ENCODE data around the gene PHLPP1.

PHLPP1 gene

GRCh38 chr18:62981566-62981965 lies 266.2 kb downstream of the PHLPP1 start:
- peaks cover 5% of the 10 kb centered on the region for H3K4me1 ChIP-seq (ENCODE audit: low read length)
- H3K4me3 ChIP-seq (ENCODE audit: low read length), result no peak overlapping the region
- H3K27me3 ChIP-seq (ENCODE audit: low read depth, low read length), result no peaks in the 10 kb centered on the region
- H2AFZ ChIP-seq (ENCODE audit: low read depth, low read length), result no peak overlapping the region
- no peaks in the 10 kb centered on the region for H4K20me1 ChIP-seq (ENCODE audit: insufficient read depth, low read length)
- TF ChIP-seq EZH2phosphoT487 (IDR thresholded peaks at IDR 0.05; ENCODE audit: low read depth), result no peak
- TF ChIP-seq, protein P1, sequence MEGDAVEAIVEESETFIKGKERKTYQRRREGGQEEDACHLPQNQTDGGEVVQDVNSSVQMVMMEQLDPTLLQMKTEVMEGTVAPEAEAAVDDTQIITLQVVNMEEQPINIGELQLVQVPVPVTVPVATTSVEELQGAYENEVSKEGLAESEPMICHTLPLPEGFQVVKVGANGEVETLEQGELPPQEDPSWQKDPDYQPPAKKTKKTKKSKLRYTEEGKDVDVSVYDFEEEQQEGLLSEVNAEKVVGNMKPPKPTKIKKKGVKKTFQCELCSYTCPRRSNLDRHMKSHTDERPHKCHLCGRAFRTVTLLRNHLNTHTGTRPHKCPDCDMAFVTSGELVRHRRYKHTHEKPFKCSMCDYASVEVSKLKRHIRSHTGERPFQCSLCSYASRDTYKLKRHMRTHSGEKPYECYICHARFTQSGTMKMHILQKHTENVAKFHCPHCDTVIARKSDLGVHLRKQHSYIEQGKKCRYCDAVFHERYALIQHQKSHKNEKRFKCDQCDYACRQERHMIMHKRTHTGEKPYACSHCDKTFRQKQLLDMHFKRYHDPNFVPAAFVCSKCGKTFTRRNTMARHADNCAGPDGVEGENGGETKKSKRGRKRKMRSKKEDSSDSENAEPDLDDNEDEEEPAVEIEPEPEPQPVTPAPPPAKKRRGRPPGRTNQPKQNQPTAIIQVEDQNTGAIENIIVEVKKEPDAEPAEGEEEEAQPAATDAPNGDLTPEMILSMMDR (IDR thresholded peaks at IDR 0.05; ENCODE audit: low read depth, low read length), result no peak
- H3K27ac ChIP-seq (ENCODE audit: low read length), result no peak overlapping the region
- no peaks in the 10 kb centered on the region for H3K79me2 ChIP-seq (ENCODE audit: low read length)
- no peaks in the 10 kb centered on the region for H3K36me3 ChIP-seq (replicated peaks; ENCODE audit: low read depth, low read length)
- no peak overlapping the region for H3K4me2 ChIP-seq (ENCODE audit: low read length)
- no peak overlapping the region for H3K9ac ChIP-seq (ENCODE audit: low read length)
- no peaks in the 10 kb centered on the region for H3K9me3 ChIP-seq (ENCODE audit: insufficient read depth, low read length)

GRCh38 chr18:62982600-62983251 lies 267.4 kb downstream of the PHLPP1 start:
- peak overlapping the region; percentile 70 for H3K4me3 ChIP-seq (ENCODE audit: low read length)
- no peaks in the 10 kb centered on the region for H3K36me3 ChIP-seq (replicated peaks; ENCODE audit: low read depth, low read length)
- H4K20me1 ChIP-seq (ENCODE audit: insufficient read depth, low read length), result no peaks in the 10 kb centered on the region
- TF ChIP-seq EZH2phosphoT487 (IDR thresholded peaks at IDR 0.05; ENCODE audit: low read depth), result no peak
- TF ChIP-seq, protein P1 (IDR thresholded peaks at IDR 0.05; ENCODE audit: low read depth, low read length), result peak; percentile 100
- H3K9me3 ChIP-seq (ENCODE audit: insufficient read depth, low read length), result no peaks in the 10 kb centered on the region
- peak overlapping the region; percentile 54 for H2AFZ ChIP-seq (ENCODE audit: low read depth, low read length)
- no peak overlapping the region for H3K27ac ChIP-seq (ENCODE audit: low read length)
- no peaks in the 10 kb centered on the region for H3K27me3 ChIP-seq (ENCODE audit: low read depth, low read length)
- peak overlapping the region; percentile 83 for H3K4me2 ChIP-seq (ENCODE audit: low read length)
- no peaks in the 10 kb centered on the region for H3K79me2 ChIP-seq (ENCODE audit: low read length)
- peaks cover 5% of the 10 kb centered on the region for H3K4me1 ChIP-seq (ENCODE audit: low read length)
- H3K9ac ChIP-seq (ENCODE audit: low read length), result peak overlapping the region; percentile 30

- Histone ChIP-seq H3K9ac (ENCODE audit: low read length) (no peak overlapping the region), H3K4me2 (ENCODE audit: low read length) (no peak overlapping the region), H3K4me1 (ENCODE audit: low read length) (peaks cover 5% of the 10 kb centered on the region), H2AFZ (ENCODE audit: low read depth, low read length) (no peak overlapping the region), H3K79me2 (ENCODE audit: low read length) (no peaks in the 10 kb centered on the region), H3K9me3 (ENCODE audit: insufficient read depth, low read length) (no peaks in the 10 kb centered on the region), H3K27me3 (ENCODE audit: low read depth, low read length) (peaks cover 7% of the 10 kb centered on the region), H3K4me3 (ENCODE audit: low read length) (no peak overlapping the region), H3K36me3 (replicated peaks; ENCODE audit: low read depth, low read length) (no peaks in the 10 kb centered on the region), H3K27ac (ENCODE audit: low read length) (no peak overlapping the region), H4K20me1 (ENCODE audit: insufficient read depth, low read length) (no peaks in the 10 kb centered on the region)
- TF ChIP-seq EZH2phosphoT487 (IDR thresholded peaks at IDR 0.05; ENCODE audit: low read depth), result no peak
- TF ChIP-seq, protein P1 (IDR thresholded peaks at IDR 0.05; ENCODE audit: low read depth, low read length), result no peak
These were observed 269.4 kb downstream of the PHLPP1 start for GRCh38 chr18:62984656-62985315.

DNA sequence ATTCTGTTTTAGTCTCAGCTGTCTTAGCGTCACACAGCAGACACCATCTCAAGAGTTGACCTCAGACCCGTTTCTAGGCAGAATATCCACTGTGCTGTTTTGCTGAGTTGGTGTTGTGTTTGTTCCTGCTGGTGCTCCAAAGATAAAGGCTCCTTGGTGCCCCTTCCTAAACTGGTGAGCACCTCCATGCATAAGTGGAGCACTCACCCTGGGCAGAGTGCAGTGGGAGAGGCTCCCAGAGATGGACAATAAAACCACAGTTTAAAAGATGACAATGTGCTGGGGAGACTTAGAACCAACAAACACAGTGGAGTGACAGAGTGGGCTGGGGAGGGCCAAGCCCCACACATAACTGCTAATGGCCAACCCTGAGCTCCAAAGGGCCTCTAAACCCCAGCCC lies 271.1 kb downstream of the PHLPP1 start:
- no peaks in the 10 kb centered on the region for H3K36me3 ChIP-seq (replicated peaks; ENCODE audit: low read depth, low read length)
- no peaks in the 10 kb centered on the region for H3K9me3 ChIP-seq (ENCODE audit: insufficient read depth, low read length)
- H3K4me3 ChIP-seq (ENCODE audit: low read length), result no peak overlapping the region
- peaks cover 21% of the 10 kb centered on the region for H3K27me3 ChIP-seq (ENCODE audit: low read depth, low read length)
- no peak overlapping the region for H3K4me2 ChIP-seq (ENCODE audit: low read length)
- no peak overlapping the region for H3K9ac ChIP-seq (ENCODE audit: low read length)
- H2AFZ ChIP-seq (ENCODE audit: low read depth, low read length), result no peak overlapping the region
- TF ChIP-seq, protein P1 (IDR thresholded peaks at IDR 0.05; ENCODE audit: low read depth, low read length), result no peak
- TF ChIP-seq EZH2phosphoT487 (IDR thresholded peaks at IDR 0.05; ENCODE audit: low read depth), result no peak
- no peaks in the 10 kb centered on the region for H4K20me1 ChIP-seq (ENCODE audit: insufficient read depth, low read length)
- no peak overlapping the region for H3K27ac ChIP-seq (ENCODE audit: low read length)
- no peaks in the 10 kb centered on the region for H3K79me2 ChIP-seq (ENCODE audit: low read length)
- H3K4me1 ChIP-seq (ENCODE audit: low read length), result peaks cover 5% of the 10 kb centered on the region
